Gastroesophageal sphincter (tissue), 4 donors: ENCODE results near the gene RMDN2. TPM values are rescaled to one million over a fixed set of nuclear protein-coding genes. Genes with fewer than 3 reads are reported as not detected.

Source experiments
- ATAC-seq: fragments of 150-250 bp; one replicate; pipeline ENCODE4 v1.9.1; 2016; ENCODE audit warnings: mild to moderate bottlenecking, moderate library complexity
- H3K27ac ChIP-seq, 4 donors: fragments of 200-600 bp; sonication (generic) in 3 of 4; 1 replicate in 3 of 4; 2 replicates in 1 of 4; pipeline ENCODE4 v1.5.1; 2016 to 2019
- H3K27me3 ChIP-seq: fragments of 200-600 bp; sonication (generic); one replicate; pipeline ENCODE4 v1.5.1; 2019
- H3K36me3 ChIP-seq, 2 donors: fragments of 200-600 bp; sonication (generic); one replicate each; pipeline ENCODE4 v1.5.1; 2019; ENCODE audit warnings: control low read depth in 1 of 2
- H3K4me1 ChIP-seq, 3 donors: fragments of 200-600 bp; sonication (generic); 1 replicate in 2 of 3; 2 replicates in 1 of 3; pipeline ENCODE4 v1.5.1; 2016 to 2019; ENCODE audit warnings: control low read depth in 2 of 3
- H3K4me3 ChIP-seq, 2 donors: fragments of 200-600 bp; sonication (generic); one replicate each; pipeline ENCODE4 v1.5.1; 2019; ENCODE audit warnings: mild to moderate bottlenecking in 1 of 2, moderate library complexity in 1 of 2
- H3K9me3 ChIP-seq, 3 donors: fragments of 200-600 bp; sonication (generic); one replicate each; pipeline ENCODE4 v1.5.1; 2017 to 2019; ENCODE audit warnings: control low read depth in 2 of 3
- CTCF ChIP-seq, 4 experiments: fragments of 200-600 bp in 2 of 4; fragments of 450-650 bp in 2 of 4; sonication (generic) in 1 of 4; IDR thresholded peaks; one replicate each; pipeline ENCODE4 v1.5.1; 2017 to 2019; ENCODE audit warnings: antibody characterized with exemption in 4 of 4, mild to moderate bottlenecking in 2 of 4, moderate library complexity in 2 of 4
- EP300 ChIP-seq: sonication (generic); formaldehyde crosslinking; IDR thresholded peaks from one replicate; pipeline ENCODE4 v1.6.1; 2017; ENCODE audit warnings: antibody characterized with exemption, mild to moderate bottlenecking
- POLR2A ChIP-seq, 2 donors: fragments of 450-650 bp; IDR thresholded peaks; one replicate each; pipeline ENCODE4 v1.6.1; 2017; ENCODE audit warnings: antibody characterized with exemption in 2 of 2, mild to moderate bottlenecking in 2 of 2, moderate library complexity in 1 of 2
- POLR2AphosphoS5 ChIP-seq: sonication (generic); formaldehyde crosslinking; IDR thresholded peaks from one replicate; pipeline ENCODE4 v1.6.1; 2017; ENCODE audit warnings: antibody characterized with exemption
- WGBS, 2 donors: methylation state at CpG; one replicate each; pipeline ENCODE4 v1.1.5; 2018; ENCODE audit warnings: low coverage in 1 of 2; 5-methylcytosine and 5-hydroxymethylcytosine counted together
- total RNA-seq, 4 donors: library from RNA; depleted of rRNA; stranded (reverse); fragments of >200 nt; gene quantifications; one replicate each; pipeline ENCODE4 v1.1.0, GENCODE V29; 2016

RMDN2 gene
- total RNA-seq, 4 donors from 2014 or later: 9.3 to 12.5 (median 11.4) TPM

- ATAC-seq: no peak
- Histone ChIP-seq H3K4me1 (peaks cover 8 to 22% (median 9%) of the 10 kb centered on the region in 3 donors), H3K9me3 (no peaks in the 10 kb centered on the region), H3K4me3 (no peak overlapping the region), H3K36me3 (no peaks in the 10 kb centered on the region), H3K27me3 (no peaks in the 10 kb centered on the region), H3K27ac (peak overlapping the region in 1 of 4 donors; percentile 19)
- TF ChIP-seq POLR2A (IDR thresholded peaks at IDR 0.05) (no peak), EP300 (no peak), POLR2AphosphoS5 (no peak), CTCF (IDR thresholded peaks at IDR 0.05) (no peak)
- WGBS, 2 donors: 94 to 100% methylated on average over 3 to 4 of the region's 5 CpGs
Measured at GRCh38 chr2:37914340-37914739, 10.7 kb upstream of the RMDN2 start.

- WGBS, 2 donors: 57 to 87% methylated on average over 5 of the region's 5 CpGs
- ATAC-seq: no peak
- TF ChIP-seq CTCF (IDR thresholded peaks at IDR 0.05): no peak
- no peak for TF ChIP-seq POLR2AphosphoS5
- TF ChIP-seq EP300: no peak
- no peak for TF ChIP-seq POLR2A (IDR thresholded peaks at IDR 0.05)
- H3K36me3 ChIP-seq: no peaks in the 10 kb centered on the region
- peaks cover 8 to 22% (median 9%) of the 10 kb centered on the region in 3 donors for H3K4me1 ChIP-seq
- H3K9me3 ChIP-seq: no peaks in the 10 kb centered on the region
- no peak overlapping the region for H3K4me3 ChIP-seq
- no peaks in the 10 kb centered on the region for H3K27me3 ChIP-seq
- peak overlapping the region; percentile 56 to 75 (median 71) for H3K27ac ChIP-seq
Measured at GRCh38 chr2:37915773-37916172, 9.3 kb upstream of the RMDN2 start.

- peak; percentile 94 for ATAC-seq
- Histone ChIP-seq H3K4me1 (peaks cover 8 to 22% (median 9%) of the 10 kb centered on the region in 3 donors), H3K4me3 (no peak overlapping the region), H3K27ac (peak overlapping the region in 3 of 4 donors; percentile 69 to 75 (median 73)), H3K27me3 (no peaks in the 10 kb centered on the region), H3K9me3 (no peaks in the 10 kb centered on the region), H3K36me3 (no peaks in the 10 kb centered on the region)
- 17 to 22% methylated on average over 3 of the region's 3 CpGs for WGBS, 2 donors
- TF ChIP-seq POLR2A (IDR thresholded peaks at IDR 0.05) (no peak), CTCF (IDR thresholded peaks at IDR 0.05) (no peak), EP300 (peak; percentile 3), POLR2AphosphoS5 (peak; percentile 74)
Measured at GRCh38 chr2:37916512-37917082, 8.5 kb upstream of the RMDN2 start.

- Histone ChIP-seq H3K36me3 (no peaks in the 10 kb centered on the region), H3K27me3 (no peaks in the 10 kb centered on the region), H3K27ac (peak overlapping the region; percentile 63 to 75 (median 71)), H3K4me1 (peaks cover 8 to 22% (median 9%) of the 10 kb centered on the region in 3 donors), H3K9me3 (no peaks in the 10 kb centered on the region), H3K4me3 (no peak overlapping the region)
- ATAC-seq: no peak
- WGBS, 2 donors: 61 to 65% methylated on average over 9 of the region's 9 CpGs
- no peak for TF ChIP-seq POLR2A (IDR thresholded peaks at IDR 0.05)
- TF ChIP-seq POLR2AphosphoS5: no peak
- TF ChIP-seq CTCF (IDR thresholded peaks at IDR 0.05): no peak
- TF ChIP-seq EP300: no peak
Measured at GRCh38 chr2:37917281-37918228, 7.5 kb upstream of the RMDN2 start.
